NT2/D1 (cell line): ENCODE data around the gene VWA8.

Source experiments
- DNase-seq: peaks from one replicate; pipeline ENCODE4 v3.0.0-alpha.2; 2011; ENCODE audit warnings: low read depth, low spot score
- H3K27me3 ChIP-seq: 2 replicates; pipeline ENCODE4 v1.6.0; 2011; ENCODE audit warnings: mild to moderate bottlenecking; ENCODE audit not compliant: insufficient read length, insufficient read depth
- H3K36me3 ChIP-seq: 2 replicates; pipeline ENCODE4 v1.6.1; 2011; ENCODE audit warnings: mild to moderate bottlenecking, low read length, mixed read lengths; ENCODE audit not compliant: insufficient read depth, insufficient read length
- H3K4me1 ChIP-seq: 2 replicates; pipeline ENCODE4 v1.5.1; 2011; ENCODE audit not compliant: insufficient read depth, insufficient read length
- H3K4me3 ChIP-seq: 2 replicates; pipeline ENCODE4 v1.5.1; 2011; ENCODE audit warnings: low read depth; ENCODE audit not compliant: insufficient read length
- H3K9ac ChIP-seq: 2 replicates; pipeline ENCODE4 v1.6.0; 2011; ENCODE audit warnings: low read depth; ENCODE audit not compliant: insufficient read length
- H3K9me3 ChIP-seq: 2 replicates; pipeline ENCODE4 v1.5.1; 2011; ENCODE audit warnings: mild to moderate bottlenecking, low read length; ENCODE audit not compliant: insufficient read depth
- SUZ12 ChIP-seq: IDR thresholded peaks from 2 replicates; pipeline ENCODE4 v1.6.1; 2011; ENCODE audit not compliant: insufficient read length, insufficient read depth; ENCODE audit errors: extremely low read depth
- YY1 ChIP-seq: IDR thresholded peaks from 2 replicates; pipeline ENCODE4 v1.6.1; 2011; ENCODE audit not compliant: insufficient read length, insufficient read depth
- ZNF274 ChIP-seq: IDR thresholded peaks from 2 replicates; pipeline ENCODE4 v1.6.1; 2011; ENCODE audit warnings: mild to moderate bottlenecking, low read depth, low read length

VWA8 gene

GRCh38 chr13:41616151-41616550 lies 344.8 kb downstream of the VWA8 start:
- no peaks in the 10 kb centered on the region for H3K9me3 ChIP-seq
- TF ChIP-seq YY1 (no peak), ZNF274 (no peak), SUZ12 (no peak)
- H3K4me1 ChIP-seq, result peaks cover 3% of the 10 kb centered on the region
- no peaks in the 10 kb centered on the region for H3K27me3 ChIP-seq
- DNase-seq, result no peak
- no peak overlapping the region for H3K4me3 ChIP-seq
- no peak overlapping the region for H3K9ac ChIP-seq
- H3K36me3 ChIP-seq, result peaks cover 2% of the 10 kb centered on the region

GRCh38 chr13:41615528-41615855 lies 345.4 kb downstream of the VWA8 start:
- H3K27me3 ChIP-seq, result no peaks in the 10 kb centered on the region
- H3K36me3 ChIP-seq, result peaks cover 6% of the 10 kb centered on the region
- no peak overlapping the region for H3K9ac ChIP-seq
- H3K4me1 ChIP-seq, result peaks cover 3% of the 10 kb centered on the region
- no peaks in the 10 kb centered on the region for H3K9me3 ChIP-seq
- TF ChIP-seq ZNF274, result no peak
- no peak for TF ChIP-seq SUZ12
- TF ChIP-seq YY1, result no peak
- DNase-seq, result no peak
- no peak overlapping the region for H3K4me3 ChIP-seq

- no peak overlapping the region for H3K4me3 ChIP-seq
- no peaks in the 10 kb centered on the region for H3K27me3 ChIP-seq
- no peaks in the 10 kb centered on the region for H3K9me3 ChIP-seq
- TF ChIP-seq SUZ12 (no peak), YY1 (no peak), ZNF274 (no peak)
- no peak for DNase-seq
- peaks cover 8% of the 10 kb centered on the region for H3K36me3 ChIP-seq
- no peak overlapping the region for H3K9ac ChIP-seq
- H3K4me1 ChIP-seq, result peaks cover 3% of the 10 kb centered on the region
Measured at GRCh38 chr13:41614671-41615527, 346.0 kb downstream of the VWA8 start.

- peaks cover 3% of the 10 kb centered on the region for H3K4me1 ChIP-seq
- H3K4me3 ChIP-seq, result no peak overlapping the region
- no peak for TF ChIP-seq ZNF274
- TF ChIP-seq SUZ12, result no peak
- TF ChIP-seq YY1, result no peak
- no peak overlapping the region for H3K9ac ChIP-seq
- no peak for DNase-seq
- peaks cover 8% of the 10 kb centered on the region for H3K36me3 ChIP-seq
- H3K9me3 ChIP-seq, result no peaks in the 10 kb centered on the region
- H3K27me3 ChIP-seq, result no peaks in the 10 kb centered on the region
Measured at GRCh38 chr13:41613984-41614661, 346.8 kb downstream of the VWA8 start.

GRCh38 chr13:41613471-41613870 lies 347.4 kb downstream of the VWA8 start:
- Histone ChIP-seq H3K9me3 (no peaks in the 10 kb centered on the region), H3K36me3 (peaks cover 8% of the 10 kb centered on the region), H3K4me1 (peaks cover 3% of the 10 kb centered on the region), H3K27me3 (no peaks in the 10 kb centered on the region), H3K9ac (no peak overlapping the region), H3K4me3 (no peak overlapping the region)
- no peak for DNase-seq
- TF ChIP-seq ZNF274, result no peak
- TF ChIP-seq SUZ12, result no peak

GRCh38 chr13:41611385-41611784 lies 349.5 kb downstream of the VWA8 start:
- H3K4me1 ChIP-seq, result peaks cover 3% of the 10 kb centered on the region
- peaks cover 8% of the 10 kb centered on the region for H3K36me3 ChIP-seq
- DNase-seq, result no peak
- no peak overlapping the region for H3K4me3 ChIP-seq
- TF ChIP-seq SUZ12, result no peak
- no peak for TF ChIP-seq ZNF274
- no peak for TF ChIP-seq YY1
- H3K27me3 ChIP-seq, result no peaks in the 10 kb centered on the region
- H3K9ac ChIP-seq, result no peak overlapping the region
- H3K9me3 ChIP-seq, result no peaks in the 10 kb centered on the region

- H3K4me1 ChIP-seq, result peaks cover 3% of the 10 kb centered on the region
- TF ChIP-seq YY1 (no peak), SUZ12 (no peak), ZNF274 (no peak)
- H3K9me3 ChIP-seq, result no peaks in the 10 kb centered on the region
- H3K27me3 ChIP-seq, result no peaks in the 10 kb centered on the region
- no peak for DNase-seq
- H3K36me3 ChIP-seq, result peaks cover 8% of the 10 kb centered on the region
- no peak overlapping the region for H3K9ac ChIP-seq
- no peak overlapping the region for H3K4me3 ChIP-seq
Measured at GRCh38 chr13:41610404-41610803, 350.5 kb downstream of the VWA8 start.

GRCh38 chr13:41609828-41610227 lies 351.1 kb downstream of the VWA8 start:
- TF ChIP-seq SUZ12, result no peak
- no peak for TF ChIP-seq ZNF274
- no peak for TF ChIP-seq YY1
- H3K36me3 ChIP-seq, result peaks cover 8% of the 10 kb centered on the region
- peaks cover 3% of the 10 kb centered on the region for H3K4me1 ChIP-seq
- no peak overlapping the region for H3K9ac ChIP-seq
- no peak overlapping the region for H3K4me3 ChIP-seq
- DNase-seq, result no peak
- H3K27me3 ChIP-seq, result no peaks in the 10 kb centered on the region
- H3K9me3 ChIP-seq, result no peaks in the 10 kb centered on the region
